ENCODE results near the gene PRUNE2. TPM values are rescaled to one million over a fixed set of nuclear protein-coding genes. Genes with fewer than 3 reads are reported as not detected.

The PRUNE2 gene
- total and polyA plus RNA-seq, 2 of the 8 experiments (the other 6 are each of a cell fraction or from before 2014, with no cell fraction given), result 5.5 to 13.3 TPM

GRCh38 chr9:76581731-76582130 lies 324.2 kb downstream of the PRUNE2 start:
- ChIA-PET POLR2A (ENCODE audit: partially characterized antibody) (no interaction called here), CTCF (ENCODE audit: partially characterized antibody) (interaction anchor here (0.7 kb wide), 1 partner anchor 82 kb away, joined by 3 read pairs; no protein-coding TSS in a partner anchor)
- no peak overlapping the region for H4K91ac ChIP-seq (replicated peaks; ENCODE audit: insufficient read length, low read length)
- no peak overlapping the region for H3K18ac ChIP-seq (ENCODE audit: extremely low read depth, low read length)
- DNase-seq (ENCODE audit: low read depth in 1 of 2, low spot score in 2 of 2) (no peak), FAIRE-seq (no peak)
- H3K27ac ChIP-seq (ENCODE audit: low read depth, low read length), result no peak overlapping the region
- no peak overlapping the region for H2AK5ac ChIP-seq (ENCODE audit: low read depth, low read length)
- no peak overlapping the region for H3K56ac ChIP-seq (replicated peaks; ENCODE audit: insufficient read length, low read depth, low read length)
- H3K4me2 ChIP-seq (ENCODE audit: insufficient read depth in 1 of 2, low read depth in 2 of 2, low read length in 2 of 2), result no peak overlapping the region
- no peaks in the 10 kb centered on the region for H3K23me2 ChIP-seq (ENCODE audit: low read depth, low read length)
- H2AFZ ChIP-seq (ENCODE audit: low read length), result no peak overlapping the region
- 100% methylated on average over 2 of the region's 2 CpGs; no CpG with 5 or more reads in 1 of the 2 experiments for WGBS, 2 experiments (ENCODE audit: extremely low coverage in 1 of 2, insufficient coverage in 1 of 2, insufficient read length in 1 of 2, insufficient replicate concordance in 2 of 2, low coverage in 1 of 2, low lambda C conversion rate in 2 of 2, missing lambda C conversion rate in 1 of 2)
- H2BK15ac ChIP-seq (ENCODE audit: low read length), result no peak overlapping the region
- H3K36me3 ChIP-seq (ENCODE audit: control insufficient read depth in 2 of 4, insufficient read depth in 4 of 4, low read length in 3 of 4), result no peaks in the 10 kb centered on the region
- H3K9ac ChIP-seq (replicated peaks in 1 of 4; ENCODE audit: extremely low read depth in 1 of 4, low read depth in 3 of 4, low read length in 3 of 4), result no peak overlapping the region
- H2BK12ac ChIP-seq (ENCODE audit: low read depth, low read length), result no peak overlapping the region
- H3K4me3 ChIP-seq (ENCODE audit: extremely low read depth in 1 of 4, insufficient read depth in 2 of 4, low read depth in 3 of 4, low read length in 4 of 4), result no peak overlapping the region
- no peaks in the 10 kb centered on the region for H4K20me1 ChIP-seq (replicated peaks in 1 of 2; ENCODE audit: control insufficient read depth in 1 of 2, insufficient read depth in 2 of 2, low read length in 2 of 2)
- no peak overlapping the region for H2BK5ac ChIP-seq (ENCODE audit: low read depth, low read length)
- H3K79me1 ChIP-seq (ENCODE audit: low read depth, low read length), result no peaks in the 10 kb centered on the region
- no peak overlapping the region for H3K14ac ChIP-seq (ENCODE audit: insufficient read length)
- TF ChIP-seq TAF7 (optimal IDR thresholded peaks at IDR 0.05; ENCODE audit: borderline replicate concordance, low read depth, low read length) (no peak), RBBP5 (IDR thresholded peaks at IDR 0.05; ENCODE audit: borderline replicate concordance, low read depth, low read length) (no peak), BCL11A (IDR thresholded peaks at IDR 0.05; ENCODE audit: low read depth in 2 of 2, low read length in 2 of 2) (no peak), RFX5 (IDR thresholded peaks at IDR 0.05; ENCODE audit: borderline replicate concordance, low read depth, low read length) (no peak)
- H3K4ac ChIP-seq (replicated peaks; ENCODE audit: insufficient read length, low read depth, low read length), result no peak overlapping the region
- H4K5ac ChIP-seq (ENCODE audit: insufficient read length, low read depth, low read length), result no peak overlapping the region
- no peak overlapping the region for H2BK120ac ChIP-seq (replicated peaks; ENCODE audit: low read depth, low read length)
- no peaks in the 10 kb centered on the region; a peak in 1 of 7 replicates for H3K27me3 ChIP-seq (replicated peaks in 1 of 4; ENCODE audit: control insufficient read depth in 3 of 4, extremely low read depth in 1 of 4, insufficient read depth in 3 of 4, low read length in 3 of 4)
- no peak overlapping the region for H2BK20ac ChIP-seq (ENCODE audit: low read length)
- H3K23ac ChIP-seq (ENCODE audit: insufficient read length), result no peak overlapping the region
- no peaks in the 10 kb centered on the region for H3K4me1 ChIP-seq (replicated peaks in 1 of 4; ENCODE audit: control insufficient read depth in 3 of 4, insufficient read depth in 4 of 4, low read length in 3 of 4)
- H3K9me3 ChIP-seq (ENCODE audit: insufficient read depth in 2 of 2, low read depth in 1 of 2, low read length in 1 of 2), result no peaks in the 10 kb centered on the region
- no peak overlapping the region for H4K8ac ChIP-seq (ENCODE audit: extremely low read depth, insufficient read depth, low read length)
- H3K79me2 ChIP-seq (ENCODE audit: control insufficient read depth in 1 of 2, insufficient read depth in 2 of 2, low read length in 2 of 2), result no peaks in the 10 kb centered on the region

Measured in H1 (cell line).